Hepatocyte (in vitro differentiated cells): ENCODE data around the gene EIF3L. TPM values are rescaled to one million over a fixed set of nuclear protein-coding genes. Genes with fewer than 3 reads are reported as not detected.
"Not testable (repeated sequence)": the region's sequence is repeated elsewhere in the genome, so short reads cannot be mapped to it uniquely, and the experiment has no call there.

ENCODE experiments used
- DNase-seq: peaks from one replicate; pipeline ENCODE4 v3.0.0-alpha.2; 2016; ENCODE audit warnings: low spot score
- H2AFZ ChIP-seq: fragments of 200-600 bp; sonication (generic); 2 replicates; pipeline ENCODE4 v1.6.0; 2016; ENCODE audit warnings: antibody characterized with exemption, mild to moderate bottlenecking
- H3K27ac ChIP-seq: fragments of 200-600 bp; sonication (generic); 2 replicates; pipeline ENCODE4 v1.5.1; 2016; ENCODE audit warnings: mild to moderate bottlenecking
- H3K27me3 ChIP-seq: fragments of 200-600 bp; sonication (generic); 2 replicates; pipeline ENCODE4 v1.6.1; 2016
- H3K36me3 ChIP-seq: fragments of 200-600 bp; sonication (generic); replicated peaks from 2 replicates; pipeline ENCODE4 v1.5.1; 2016; ENCODE audit warnings: low read depth; ENCODE audit not compliant: insufficient read depth
- H3K4me1 ChIP-seq: fragments of 200-600 bp; sonication (generic); 2 replicates; pipeline ENCODE4 v1.5.1; 2016; ENCODE audit warnings: mild to moderate bottlenecking, moderate library complexity; ENCODE audit not compliant: insufficient read depth
- H3K4me2 ChIP-seq: fragments of 200-600 bp; sonication (generic); 2 replicates; pipeline ENCODE4 v1.6.0; 2016
- H3K4me3 ChIP-seq: fragments of 200-600 bp; sonication (generic); 2 replicates; pipeline ENCODE4 v1.5.1; 2016; ENCODE audit warnings: mild to moderate bottlenecking
- H3K79me2 ChIP-seq: fragments of 200-600 bp; sonication (generic); 2 replicates; pipeline ENCODE4 v1.6.0; 2017; ENCODE audit warnings: mild to moderate bottlenecking
- H3K9me2 ChIP-seq: fragments of 200-600 bp; sonication (generic); replicated peaks from 2 replicates; pipeline ENCODE4 v1.6.0; 2017; ENCODE audit warnings: mild to moderate bottlenecking; ENCODE audit not compliant: insufficient read depth
- H3K9me3 ChIP-seq: fragments of 200-600 bp; sonication (generic); 2 replicates; pipeline ENCODE4 v1.5.1; 2016; ENCODE audit warnings: low read depth, mild to moderate bottlenecking
- H4K20me1 ChIP-seq: fragments of 200-600 bp; sonication (generic); 2 replicates; pipeline ENCODE4 v1.6.0; 2016; ENCODE audit warnings: mild to moderate bottlenecking; ENCODE audit not compliant: insufficient read depth, poor library complexity, severe bottlenecking
- EZH2 ChIP-seq: fragments of 200-600 bp; sonication (generic); IDR thresholded peaks from 2 replicates; pipeline ENCODE4 v1.6.1; 2016; ENCODE audit warnings: antibody characterized with exemption, mild to moderate bottlenecking, borderline replicate concordance
- EZH2phosphoT487 ChIP-seq: fragments of 200-600 bp; sonication (generic); IDR thresholded peaks from one replicate; pipeline ENCODE4 v1.6.1; 2018; ENCODE audit warnings: antibody characterized with exemption, mild to moderate bottlenecking, low read depth, moderate library complexity; ENCODE audit not compliant: unreplicated experiment, severe bottlenecking
- WGBS: methylation state at CpG from one replicate; pipeline ENCODE4 v1.1.6; 2016; ENCODE audit warnings: low lambda C conversion rate; ENCODE audit errors: missing lambda C conversion rate; 5-methylcytosine and 5-hydroxymethylcytosine counted together
- polyA plus RNA-seq: library from polyadenylated mRNA; unstranded; fragments of >200 nt; fragmentation: Nextera tagmentation; extraction: Ambion mirVana; gene quantifications from 2 replicates; pipeline ENCODE4 v1.2.1, GENCODE V29; 2016
- total RNA-seq: library from RNA; depleted of rRNA; stranded (reverse); fragments of >200 nt; gene quantifications from 2 replicates; pipeline ENCODE4 v1.2.3, GENCODE V29; 2014
- TF ChIP-seq, protein P1 (sequence below): fragments of 200-600 bp; sonication (generic); IDR thresholded peaks from 2 replicates; pipeline ENCODE4 v1.5.1; 2016; ENCODE audit warnings: antibody characterized with exemption, mild to moderate bottlenecking; ENCODE audit not compliant: poor library complexity

EIF3L gene
- total RNA-seq (365 and 421 TPM in 2 replicates), polyA plus RNA-seq (172 and 199 TPM in 2 replicates)

DNA sequence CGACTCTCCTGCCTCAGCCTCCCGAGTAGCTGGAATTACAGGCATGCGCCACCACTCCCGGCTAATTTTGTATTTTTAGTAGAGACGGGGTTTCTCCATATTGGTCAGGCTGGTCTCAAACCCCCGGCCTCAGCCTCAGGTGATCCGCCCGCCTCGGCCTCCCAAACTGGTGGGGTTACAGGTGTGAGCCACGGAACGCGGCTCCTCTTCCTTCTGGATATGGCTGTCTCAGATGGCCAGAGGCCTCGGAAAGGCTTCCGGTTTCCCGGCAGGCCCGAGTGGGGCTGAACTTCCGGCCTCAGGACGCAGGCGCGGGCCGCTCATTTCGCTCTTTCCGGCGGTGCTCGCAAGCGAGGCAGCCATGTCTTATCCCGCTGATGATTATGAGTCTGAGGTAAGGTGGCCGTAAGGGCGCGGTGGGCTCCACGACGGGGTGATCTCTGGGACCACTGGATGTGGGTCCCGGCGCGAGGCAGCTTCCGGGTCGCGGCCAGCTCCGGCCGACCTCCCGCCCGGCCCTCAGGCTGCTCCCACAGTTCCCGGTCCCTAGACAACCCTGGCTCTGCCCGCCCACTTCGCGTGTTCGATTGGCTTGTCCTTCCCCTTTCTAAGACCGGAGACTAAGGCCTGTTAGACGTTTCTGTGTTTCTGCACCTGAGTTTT, at the start of gene EIF3L:
Gene EIF3L, plus strand, starts transcription at position 331 of the 663 bp plus-strand sequence. Its CDS starts 31 bp downstream, at position 362.
- H2AFZ ChIP-seq: peak within 1 kb of the TSS; percentile 67
- H3K9me3 ChIP-seq: no peaks in the 10 kb centered on the region
- 1% methylated on average over 49 of the region's 49 CpGs for WGBS
- H3K27ac ChIP-seq: peak within 1 kb of the TSS; percentile 96
- H3K4me2 ChIP-seq: peak within 1 kb of the TSS; percentile 96
- DNase-seq: peak; percentile 96
- H3K79me2 ChIP-seq: peaks cover 56% of the 10 kb centered on the region
- H3K4me1 ChIP-seq: peaks cover 16% of the 10 kb centered on the region
- H3K9me2 ChIP-seq: no peaks in the 10 kb centered on the region
- no peaks in the 10 kb centered on the region for H4K20me1 ChIP-seq
- peak within 1 kb of the TSS; percentile 50 for H3K4me3 ChIP-seq
- peaks cover 3% of the 10 kb centered on the region for H3K36me3 ChIP-seq
- TF ChIP-seq, protein P1, sequence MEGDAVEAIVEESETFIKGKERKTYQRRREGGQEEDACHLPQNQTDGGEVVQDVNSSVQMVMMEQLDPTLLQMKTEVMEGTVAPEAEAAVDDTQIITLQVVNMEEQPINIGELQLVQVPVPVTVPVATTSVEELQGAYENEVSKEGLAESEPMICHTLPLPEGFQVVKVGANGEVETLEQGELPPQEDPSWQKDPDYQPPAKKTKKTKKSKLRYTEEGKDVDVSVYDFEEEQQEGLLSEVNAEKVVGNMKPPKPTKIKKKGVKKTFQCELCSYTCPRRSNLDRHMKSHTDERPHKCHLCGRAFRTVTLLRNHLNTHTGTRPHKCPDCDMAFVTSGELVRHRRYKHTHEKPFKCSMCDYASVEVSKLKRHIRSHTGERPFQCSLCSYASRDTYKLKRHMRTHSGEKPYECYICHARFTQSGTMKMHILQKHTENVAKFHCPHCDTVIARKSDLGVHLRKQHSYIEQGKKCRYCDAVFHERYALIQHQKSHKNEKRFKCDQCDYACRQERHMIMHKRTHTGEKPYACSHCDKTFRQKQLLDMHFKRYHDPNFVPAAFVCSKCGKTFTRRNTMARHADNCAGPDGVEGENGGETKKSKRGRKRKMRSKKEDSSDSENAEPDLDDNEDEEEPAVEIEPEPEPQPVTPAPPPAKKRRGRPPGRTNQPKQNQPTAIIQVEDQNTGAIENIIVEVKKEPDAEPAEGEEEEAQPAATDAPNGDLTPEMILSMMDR: no peak
- TF ChIP-seq EZH2: no peak
- no peak for TF ChIP-seq EZH2phosphoT487
- no peaks in the 10 kb centered on the region for H3K27me3 ChIP-seq

DNA sequence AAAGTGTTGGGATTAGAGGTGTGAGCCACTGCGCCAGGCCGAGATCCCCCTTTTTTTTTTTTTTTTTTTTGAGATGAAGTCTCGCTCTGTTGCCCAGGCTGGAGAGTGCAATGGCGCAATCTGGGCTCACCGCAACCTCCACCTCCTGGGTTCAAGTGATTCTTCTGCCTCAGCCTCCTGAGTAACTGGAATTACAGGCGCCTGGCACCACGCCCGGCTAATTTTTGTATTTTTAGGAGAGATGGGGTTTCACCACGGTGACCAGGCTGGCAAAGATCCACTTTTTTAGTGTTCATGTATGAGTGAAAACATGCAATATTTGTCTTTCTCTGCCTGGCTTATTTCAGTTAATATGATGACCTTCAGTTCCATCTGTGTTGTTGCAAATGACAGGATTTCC, 49.2 kb upstream of the EIF3L start:
- H3K4me1 ChIP-seq: peaks cover 15% of the 10 kb centered on the region
- not testable (repeated sequence) for H2AFZ ChIP-seq, H3K27ac ChIP-seq, H3K27me3 ChIP-seq, H3K4me2 ChIP-seq, H3K9me2 ChIP-seq, H3K36me3 ChIP-seq, H3K79me2 ChIP-seq, DNase-seq, H4K20me1 ChIP-seq, H3K9me3 ChIP-seq, H3K4me3 ChIP-seq
- 96% methylated on average over 8 of the region's 9 CpGs for WGBS

DNA sequence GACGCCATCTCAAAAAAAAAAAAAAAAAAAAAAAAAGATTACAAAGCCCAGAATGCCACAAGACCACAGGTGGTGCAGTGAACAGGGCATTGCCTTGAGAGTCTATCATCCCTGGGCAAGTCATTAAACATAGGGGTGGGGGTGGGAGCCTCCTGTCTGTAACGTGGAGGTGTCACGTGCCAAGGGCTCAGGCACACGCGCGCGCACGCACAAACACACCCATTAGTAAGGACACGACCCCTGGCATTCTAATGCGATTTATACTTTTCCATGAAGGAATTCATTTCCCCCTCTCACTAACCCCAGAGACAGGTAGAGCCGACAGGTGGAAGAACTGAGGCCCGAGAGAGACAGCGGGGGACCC, 47.3 kb upstream of the EIF3L start:
- peaks cover 17% of the 10 kb centered on the region for H3K79me2 ChIP-seq
- TF ChIP-seq EZH2phosphoT487 (no peak), EZH2 (no peak)
- TF ChIP-seq, protein P1: no peak
- peak overlapping the region; percentile 67 for H3K27ac ChIP-seq
- H4K20me1 ChIP-seq: peaks cover 7% of the 10 kb centered on the region
- no peaks in the 10 kb centered on the region for H3K36me3 ChIP-seq
- no peaks in the 10 kb centered on the region for H3K9me3 ChIP-seq
- peak overlapping the region; percentile 81 for H3K4me3 ChIP-seq
- H3K4me1 ChIP-seq: peaks cover 19% of the 10 kb centered on the region
- H3K4me2 ChIP-seq: peak overlapping the region; percentile 93
- H3K27me3 ChIP-seq: no peaks in the 10 kb centered on the region
- peak overlapping the region; percentile 74 for H2AFZ ChIP-seq
- H3K9me2 ChIP-seq: no peaks in the 10 kb centered on the region
- peak; percentile 65 for DNase-seq
- WGBS: 4% methylated on average over 13 of the region's 13 CpGs

DNA sequence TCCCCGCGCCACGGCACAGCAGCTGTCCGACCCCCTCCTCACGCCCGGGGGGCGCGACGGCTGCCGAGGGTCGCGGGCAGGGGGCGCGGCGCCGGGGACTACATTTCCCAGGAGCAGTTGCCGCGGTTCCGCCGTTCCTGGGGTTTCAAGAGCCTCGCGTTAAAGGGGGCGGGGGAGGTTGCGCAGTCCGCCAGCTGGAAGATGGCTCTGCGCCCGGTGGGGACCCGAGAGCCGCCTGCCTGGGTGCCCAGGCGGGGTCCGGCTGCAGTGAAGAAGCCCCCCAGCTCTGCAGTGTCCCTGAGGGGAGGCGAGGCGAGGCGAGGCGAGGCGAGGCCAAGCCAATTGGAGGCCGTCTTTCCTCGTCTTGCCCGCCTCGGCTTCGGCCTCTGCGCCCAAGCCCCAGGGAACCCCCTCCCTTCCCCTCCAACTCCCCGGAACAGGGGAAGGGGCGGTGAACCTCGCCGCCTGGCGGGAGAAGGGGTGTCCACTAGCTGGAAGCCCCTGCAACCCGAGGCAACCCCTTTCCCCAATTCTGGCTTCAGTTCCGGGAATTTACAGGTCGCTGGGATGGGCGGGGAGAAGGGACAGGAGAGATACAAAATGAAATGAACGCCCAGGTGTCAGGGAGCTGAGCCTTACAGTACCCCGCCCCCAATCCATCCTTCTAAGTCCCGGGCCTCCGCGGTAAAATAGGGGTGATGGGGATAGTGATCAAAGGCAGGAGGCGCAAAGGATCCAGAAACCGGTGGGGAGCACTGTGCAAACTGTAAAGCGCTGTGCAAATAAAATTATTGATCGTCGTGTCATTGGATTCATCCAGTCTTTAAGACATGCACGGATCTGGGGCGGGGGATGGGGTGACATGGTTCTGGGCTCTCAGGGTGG, 46.7 kb upstream of the EIF3L start:
- Histone ChIP-seq H3K9me2 (no peaks in the 10 kb centered on the region), H3K4me3 (peak overlapping the region; percentile 81), H3K27me3 (no peaks in the 10 kb centered on the region), H2AFZ (peak overlapping the region; percentile 74), H3K9me3 (no peaks in the 10 kb centered on the region), H4K20me1 (peaks cover 7% of the 10 kb centered on the region), H3K79me2 (peaks cover 20% of the 10 kb centered on the region), H3K27ac (peak overlapping the region; percentile 67), H3K4me2 (peak overlapping the region; percentile 93), H3K4me1 (peaks cover 19% of the 10 kb centered on the region), H3K36me3 (no peaks in the 10 kb centered on the region)
- TF ChIP-seq EZH2phosphoT487 (no peak), EZH2 (no peak)
- TF ChIP-seq, protein P1: peak; percentile 12
- 2% methylated on average over 49 of the region's 63 CpGs for WGBS
- peak; percentile 84 for DNase-seq
